ENCODE results near the gene SLC6A18.
"Not testable (repeated sequence)": the region's sequence is repeated elsewhere in the genome, so short reads cannot be mapped to it uniquely, and the experiment has no call there.

SLC6A18 gene

GRCh38 chr5:1277331-1277730, 52.1 kb downstream of the SLC6A18 start:
- DNase-seq (ENCODE audit: low read depth), result no peak

- no peak for DNase-seq (ENCODE audit: low read depth)
Measured at GRCh38 chr5:1277781-1278180, 52.6 kb downstream of the SLC6A18 start.

GRCh38 chr5:1278216-1278615, 53.0 kb downstream of the SLC6A18 start:
- DNase-seq (ENCODE audit: low read depth), result no peak

- no peak for DNase-seq (ENCODE audit: low read depth)
Measured at GRCh38 chr5:1278656-1279442, 53.7 kb downstream of the SLC6A18 start.

- DNase-seq (ENCODE audit: low read depth), result no peak
Measured at GRCh38 chr5:1279443-1280151, 54.4 kb downstream of the SLC6A18 start.

GRCh38 chr5:1280177-1281037, 55.2 kb downstream of the SLC6A18 start:
- DNase-seq (ENCODE audit: low read depth), result no peak

- DNase-seq (ENCODE audit: low read depth), result no peak
Measured at GRCh38 chr5:1281038-1281882, 56.1 kb downstream of the SLC6A18 start.

- DNase-seq (ENCODE audit: low read depth), result no peak
Measured at GRCh38 chr5:1282131-1282992, 57.2 kb downstream of the SLC6A18 start.

GRCh38 chr5:1282993-1283728, 58.0 kb downstream of the SLC6A18 start:
- not testable (repeated sequence) for DNase-seq (ENCODE audit: low read depth)

GRCh38 chr5:1283729-1284041, 58.5 kb downstream of the SLC6A18 start:
- DNase-seq (ENCODE audit: low read depth), result not testable (repeated sequence)

- DNase-seq (ENCODE audit: low read depth), result not testable (repeated sequence)
Measured at GRCh38 chr5:1284336-1284970, 59.3 kb downstream of the SLC6A18 start.

GRCh38 chr5:1285141-1285540, 60.0 kb downstream of the SLC6A18 start:
- no peak for DNase-seq (ENCODE audit: low read depth)

GRCh38 chr5:1285883-1286291, 60.7 kb downstream of the SLC6A18 start:
- no peak for DNase-seq (ENCODE audit: low read depth)

GRCh38 chr5:1288439-1289335, 63.5 kb downstream of the SLC6A18 start:
- no peak for DNase-seq (ENCODE audit: low read depth)

GRCh38 chr5:1289559-1289958, 64.4 kb downstream of the SLC6A18 start:
- not testable (repeated sequence) for DNase-seq (ENCODE audit: low read depth)

- DNase-seq (ENCODE audit: low read depth), result not testable (repeated sequence)
Measured at GRCh38 chr5:1290956-1291355, 65.8 kb downstream of the SLC6A18 start.

- no peak for DNase-seq (ENCODE audit: low read depth)
Measured at GRCh38 chr5:1291611-1292080, 66.5 kb downstream of the SLC6A18 start.

GRCh38 chr5:1292139-1292538, 67.0 kb downstream of the SLC6A18 start:
- no peak for DNase-seq (ENCODE audit: low read depth)
